IPS-NIHi7 (cell line): Measurements from ENCODE around the gene PLCL1.
A peak's percentile ranks its signal among the peaks of the same experiment; 100 is the strongest.

ENCODE experiments used
- DNase-seq: peaks from one replicate; pipeline ENCODE4 v3.0.0; 2012; ENCODE audit warnings: mixed read lengths; ENCODE audit errors: extremely low spot score

PLCL1 gene

GRCh38 chr2:197885587-197885986 is 81.2 kb downstream of the PLCL1 start:
- no peak for DNase-seq

GRCh38 chr2:197888321-197888720 is 83.9 kb downstream of the PLCL1 start:
- no peak for DNase-seq

- DNase-seq, result peak; percentile 47
These were observed 84.6 kb downstream of the PLCL1 start for GRCh38 chr2:197889041-197889440.

GRCh38 chr2:197890168-197890567 is 85.8 kb downstream of the PLCL1 start:
- no peak for DNase-seq

GRCh38 chr2:197891897-197892442 is 87.6 kb downstream of the PLCL1 start:
- no peak for DNase-seq

- no peak for DNase-seq
These were observed 89.2 kb downstream of the PLCL1 start for GRCh38 chr2:197893403-197894177.

- no peak for DNase-seq
These were observed 90.4 kb downstream of the PLCL1 start for GRCh38 chr2:197894751-197895274.

- no peak for DNase-seq
These were observed 93.7 kb downstream of the PLCL1 start for GRCh38 chr2:197897960-197898678.

GRCh38 chr2:197904446-197904845 is 100.1 kb downstream of the PLCL1 start:
- DNase-seq, result no peak

GRCh38 chr2:197908156-197908555 is 103.8 kb downstream of the PLCL1 start:
- DNase-seq, result no peak

- DNase-seq, result peak; percentile 16
These were observed 104.8 kb downstream of the PLCL1 start for GRCh38 chr2:197908990-197909776.

GRCh38 chr2:197911667-197912066 is 107.3 kb downstream of the PLCL1 start:
- DNase-seq, result no peak

GRCh38 chr2:197913084-197913483 is 108.7 kb downstream of the PLCL1 start:
- no peak for DNase-seq

GRCh38 chr2:197914778-197915177 is 110.4 kb downstream of the PLCL1 start:
- no peak for DNase-seq

- DNase-seq, result no peak
These were observed 111.3 kb downstream of the PLCL1 start for GRCh38 chr2:197915548-197916265.

GRCh38 chr2:197919487-197919886 is 115.1 kb downstream of the PLCL1 start:
- no peak for DNase-seq

- no peak for DNase-seq
These were observed 115.7 kb downstream of the PLCL1 start for GRCh38 chr2:197920088-197920487.

GRCh38 chr2:197920592-197921201 is 116.3 kb downstream of the PLCL1 start:
- no peak for DNase-seq

- no peak for DNase-seq
These were observed 120.1 kb downstream of the PLCL1 start for GRCh38 chr2:197924483-197924882.

- DNase-seq, result no peak
These were observed 120.8 kb downstream of the PLCL1 start for GRCh38 chr2:197925204-197925603.

- DNase-seq, result no peak
These were observed 121.6 kb downstream of the PLCL1 start for GRCh38 chr2:197925976-197926375.
